Muscle layer of duodenum (tissue), 2 donors: ENCODE measurements around the gene PTOV1.

ENCODE experiments used
- H3K27ac ChIP-seq: one replicate; pipeline ENCODE4 v1.7.0; 2013; ENCODE audit warnings: mild to moderate bottlenecking, low read length
- H3K27me3 ChIP-seq: one replicate; pipeline ENCODE4 v1.7.0; 2013; ENCODE audit warnings: low read depth, mild to moderate bottlenecking, control low read depth, low read length
- H3K36me3 ChIP-seq, 2 donors: one replicate each; pipeline ENCODE4 v1.7.0; 2013; ENCODE audit warnings: low read length in 2 of 2, control low read depth in 1 of 2, mild to moderate bottlenecking in 1 of 2; ENCODE audit not compliant: insufficient read depth in 2 of 2, control insufficient read depth in 1 of 2
- H3K4me1 ChIP-seq, 2 donors: one replicate each; pipeline ENCODE4 v1.7.0; 2013; ENCODE audit warnings: low read length in 2 of 2, mild to moderate bottlenecking in 2 of 2, control low read depth in 1 of 2, moderate library complexity in 1 of 2; ENCODE audit not compliant: insufficient read depth in 2 of 2, control insufficient read depth in 1 of 2
- H3K4me3 ChIP-seq, 2 donors: one replicate each; pipeline ENCODE4 v1.7.0; 2013; ENCODE audit warnings: low read length in 2 of 2, low read depth in 1 of 2, mild to moderate bottlenecking in 1 of 2
- H3K9me3 ChIP-seq, 2 donors: one replicate each; pipeline ENCODE4 v1.7.0; 2013; ENCODE audit warnings: low read length in 2 of 2, control low read depth in 1 of 2, mild to moderate bottlenecking in 1 of 2; ENCODE audit not compliant: control insufficient read depth in 1 of 2
- donor health status: healthy.

The PTOV1 gene

DNA sequence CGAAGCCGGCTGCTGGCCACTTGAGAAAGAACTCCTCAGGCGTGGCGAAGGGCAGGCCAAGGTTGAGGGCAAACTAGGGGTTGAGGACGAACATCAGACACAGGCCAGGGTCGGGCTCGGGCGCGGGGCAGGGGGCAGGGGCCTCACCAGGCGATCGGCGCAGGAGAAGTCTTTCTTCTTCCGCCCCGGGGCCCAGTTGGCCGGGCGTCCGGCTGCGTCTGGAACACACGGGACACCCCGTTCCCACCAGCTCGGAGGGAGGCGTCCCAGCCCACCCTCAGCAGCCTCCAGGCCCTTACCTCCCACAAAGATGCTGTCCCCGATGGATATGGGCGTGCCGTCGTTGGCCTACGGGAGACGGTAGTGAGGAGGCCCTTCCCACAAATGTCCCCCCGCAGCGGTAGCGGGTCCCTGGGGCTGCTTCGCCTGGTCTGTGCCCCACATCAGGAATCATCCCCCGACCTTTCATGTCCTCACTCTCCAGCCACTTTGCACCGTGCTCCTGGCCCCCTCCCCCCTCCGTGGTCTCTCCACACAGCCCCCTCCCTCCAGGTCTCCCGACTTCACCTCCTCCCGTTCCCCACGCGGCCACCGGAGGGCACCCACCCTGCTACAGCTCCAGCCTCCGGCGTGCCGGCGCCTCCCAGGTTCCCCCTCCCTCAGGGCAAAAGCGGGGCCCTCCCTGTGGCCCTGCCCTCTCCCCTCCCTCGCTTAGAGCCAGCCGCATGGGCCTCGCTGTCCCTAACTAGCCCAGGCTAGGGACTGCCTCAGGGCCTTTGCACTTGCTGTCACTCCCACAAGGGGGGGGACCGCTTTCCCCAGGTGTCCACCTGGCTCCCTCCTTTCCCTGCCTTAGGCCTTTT is 11.7 kb downstream of the PTOV1 start:
- Histone ChIP-seq H3K36me3 (peaks cover 18 to 54% of the 10 kb centered on the region in 2 donors), H3K4me1 (peaks cover 0 to 21% of the 10 kb centered on the region in 2 donors)

DNA sequence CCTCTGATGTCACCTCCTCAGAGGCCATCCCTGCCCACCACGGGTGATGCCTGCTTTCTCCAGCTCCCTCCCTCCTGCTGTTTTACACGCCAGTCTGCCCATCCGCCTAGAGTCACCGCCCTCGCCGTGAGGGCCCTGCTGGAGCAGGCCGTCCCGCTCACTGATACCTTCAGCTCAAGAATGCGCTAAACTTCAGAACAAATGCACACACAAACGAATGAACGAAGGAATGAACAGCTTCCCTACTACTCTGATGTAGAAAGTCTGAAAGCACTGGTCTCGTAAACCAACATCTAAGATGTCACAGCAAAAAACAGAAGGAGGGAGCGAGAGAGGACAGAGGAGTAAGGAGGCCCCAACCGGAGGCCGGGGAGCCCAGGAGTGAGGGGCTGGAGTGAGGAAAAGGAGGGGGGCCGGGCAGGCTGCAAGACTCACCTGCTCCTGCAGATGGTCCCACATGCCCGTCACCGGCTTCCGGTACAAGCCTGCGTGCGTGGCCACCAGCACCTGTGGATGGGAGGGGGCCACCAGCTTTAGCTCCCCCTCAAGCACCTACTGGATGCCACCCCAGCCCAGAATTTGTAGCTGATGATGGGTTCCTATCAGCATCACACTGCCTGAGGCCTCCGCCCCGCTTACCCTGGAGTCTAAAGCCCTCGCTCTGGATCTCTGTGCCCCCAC is 12.4 kb downstream of the PTOV1 start:
- H3K36me3 ChIP-seq, result peaks cover 18 to 46% of the 10 kb centered on the region in 2 donors
- H3K27ac ChIP-seq, result no peak overlapping the region
- H3K4me1 ChIP-seq, result peaks cover 0 to 21% of the 10 kb centered on the region in 2 donors
- H3K4me3 ChIP-seq, result no peak overlapping the region
- no peaks in the 10 kb centered on the region for H3K9me3 ChIP-seq
- no peaks in the 10 kb centered on the region for H3K27me3 ChIP-seq

More for the DNA sequence above, 11.7 kb downstream of the PTOV1 start:
- no peak overlapping the region for H3K27ac ChIP-seq
- no peaks in the 10 kb centered on the region for H3K9me3 ChIP-seq
- no peak overlapping the region for H3K4me3 ChIP-seq
- H3K27me3 ChIP-seq, result no peaks in the 10 kb centered on the region

DNA sequence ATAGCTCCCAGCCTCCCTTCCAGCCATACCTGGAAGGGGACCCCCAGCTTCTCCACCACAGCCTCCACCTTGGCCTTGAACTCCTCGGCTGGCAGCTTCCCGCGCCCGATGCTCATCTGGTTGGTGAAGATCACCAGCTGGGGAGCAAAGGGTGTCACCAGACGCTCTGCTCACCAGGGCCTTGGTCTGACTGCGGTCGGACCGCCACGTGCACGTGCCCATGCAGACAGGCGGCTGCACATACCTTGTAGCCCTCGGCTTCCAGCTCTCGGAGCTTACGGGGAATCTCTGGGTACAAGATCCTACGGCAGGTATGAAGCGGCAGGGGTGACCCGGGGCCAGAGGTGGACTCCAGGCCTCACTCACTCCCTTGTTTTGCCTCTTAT is 13.0 kb downstream of the PTOV1 start:
- no peaks in the 10 kb centered on the region for H3K9me3 ChIP-seq
- H3K36me3 ChIP-seq, result peaks cover 18 to 41% of the 10 kb centered on the region in 2 donors
- H3K4me3 ChIP-seq, result no peak overlapping the region
- H3K27ac ChIP-seq, result no peak overlapping the region
- H3K27me3 ChIP-seq, result no peaks in the 10 kb centered on the region
- peaks cover 0 to 22% of the 10 kb centered on the region in 2 donors for H3K4me1 ChIP-seq

DNA sequence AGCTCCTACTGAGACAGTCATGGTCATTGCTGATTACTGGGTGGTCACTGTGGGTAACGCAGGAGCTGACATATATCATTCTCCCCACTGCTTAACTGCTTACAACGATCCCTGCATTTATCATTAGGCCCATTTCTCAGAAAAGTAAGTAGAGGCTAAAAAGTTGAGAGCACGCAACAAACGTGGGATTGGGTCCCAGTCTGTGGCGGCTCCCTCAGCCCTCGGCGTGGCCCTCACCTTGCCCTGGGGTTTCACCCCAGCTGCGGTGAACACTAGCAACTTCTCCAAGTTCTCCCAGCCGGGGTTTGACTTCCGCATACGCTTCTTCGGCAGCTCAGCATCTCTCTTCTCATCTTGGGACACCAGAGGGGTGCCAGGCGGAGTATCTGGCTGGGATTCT is 13.9 kb downstream of the PTOV1 start:
- H3K27me3 ChIP-seq, result no peaks in the 10 kb centered on the region
- no peak overlapping the region for H3K27ac ChIP-seq
- H3K4me3 ChIP-seq, result no peak overlapping the region
- no peaks in the 10 kb centered on the region for H3K9me3 ChIP-seq
- peaks cover 18 to 34% of the 10 kb centered on the region in 2 donors for H3K36me3 ChIP-seq
- H3K4me1 ChIP-seq, result peaks cover 0 to 26% of the 10 kb centered on the region in 2 donors

DNA sequence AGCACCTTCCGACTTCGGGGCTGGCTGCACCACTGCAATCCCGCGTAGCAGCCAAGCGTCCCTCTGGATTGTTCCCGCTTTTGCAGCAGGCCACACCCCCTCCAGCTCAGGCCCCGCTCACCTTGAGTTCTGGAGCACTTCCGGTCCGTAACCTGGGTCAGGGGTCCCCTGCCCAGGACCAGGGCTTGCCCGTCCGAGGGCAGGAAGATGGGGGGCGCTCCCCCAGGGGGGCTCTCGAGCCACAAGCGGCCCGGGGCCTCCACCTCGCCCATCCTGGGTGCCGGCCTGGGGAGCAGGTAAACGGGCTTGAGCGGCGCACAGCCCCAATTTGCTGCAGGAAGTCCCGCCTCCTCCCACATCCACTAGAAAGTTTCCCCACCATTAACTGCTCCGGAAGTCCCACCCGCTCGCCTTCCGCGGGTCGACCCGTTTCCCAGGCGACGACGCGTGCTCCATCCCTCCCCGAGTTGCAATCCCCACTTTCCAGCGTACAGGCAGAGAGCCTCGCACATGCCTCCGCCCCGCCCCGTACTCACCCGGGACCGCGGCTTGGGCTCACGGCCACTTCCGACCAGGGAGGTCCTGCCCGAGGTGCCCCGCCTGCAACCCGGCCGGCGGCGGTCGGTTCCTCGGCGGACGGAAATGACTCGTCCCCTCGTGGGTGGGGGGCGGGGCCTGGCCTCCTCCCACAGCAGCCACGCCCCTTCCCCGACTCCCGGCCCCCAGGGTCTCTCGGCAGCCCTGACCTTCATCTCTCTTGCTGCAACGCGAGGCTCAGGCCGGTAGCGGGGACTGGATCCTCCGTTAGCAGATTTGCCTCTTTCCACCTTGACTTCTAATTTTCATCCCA is 16.2 kb downstream of the PTOV1 start, which contains the start of gene PNKP:
Gene PNKP (minus strand): TSS at position 644 of the 850 bp plus-strand sequence. CDS start 372 bp downstream, at position 272.
- Histone ChIP-seq H3K9me3 (no peaks in the 10 kb centered on the region), H3K27ac (peak within 1 kb of the TSS; percentile 91), H3K27me3 (no peaks in the 10 kb centered on the region), H3K4me1 (peaks cover 6 to 37% of the 10 kb centered on the region in 2 donors), H3K36me3 (peaks cover 13% of the 10 kb centered on the region in 2 donors), H3K4me3 (peak within 1 kb of the TSS; percentile 76 to 82)

DNA sequence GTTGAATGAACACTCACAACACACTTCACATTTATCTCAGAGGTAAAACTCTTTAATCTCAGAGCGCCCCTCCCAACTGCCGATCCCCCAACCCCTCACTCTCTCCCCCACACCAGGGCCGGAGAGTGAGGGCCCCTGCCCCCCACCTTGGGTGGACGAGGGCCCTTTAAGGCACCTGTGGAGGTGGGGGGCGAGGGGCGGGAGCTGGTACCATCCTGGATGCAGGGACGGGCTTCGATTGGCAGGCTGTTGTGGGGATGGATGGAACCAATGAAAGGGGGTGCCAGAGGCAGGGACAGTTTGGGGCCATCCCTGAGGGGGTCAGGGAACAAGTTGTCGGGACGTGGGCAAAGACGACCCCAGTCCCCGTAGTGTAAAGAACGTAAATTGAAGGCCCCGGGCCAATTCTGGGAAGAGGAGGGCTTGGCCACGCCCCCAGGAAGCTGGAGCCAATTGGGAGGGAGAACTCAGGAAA is 18.1 kb downstream of the PTOV1 start:
- Histone ChIP-seq H3K36me3 (peaks cover 3 to 11% of the 10 kb centered on the region in 2 donors), H3K4me3 (peak overlapping the region; percentile 55 to 64), H3K4me1 (peaks cover 6 to 37% of the 10 kb centered on the region in 2 donors), H3K27ac (peak overlapping the region; percentile 77), H3K27me3 (no peaks in the 10 kb centered on the region), H3K9me3 (no peaks in the 10 kb centered on the region)

DNA sequence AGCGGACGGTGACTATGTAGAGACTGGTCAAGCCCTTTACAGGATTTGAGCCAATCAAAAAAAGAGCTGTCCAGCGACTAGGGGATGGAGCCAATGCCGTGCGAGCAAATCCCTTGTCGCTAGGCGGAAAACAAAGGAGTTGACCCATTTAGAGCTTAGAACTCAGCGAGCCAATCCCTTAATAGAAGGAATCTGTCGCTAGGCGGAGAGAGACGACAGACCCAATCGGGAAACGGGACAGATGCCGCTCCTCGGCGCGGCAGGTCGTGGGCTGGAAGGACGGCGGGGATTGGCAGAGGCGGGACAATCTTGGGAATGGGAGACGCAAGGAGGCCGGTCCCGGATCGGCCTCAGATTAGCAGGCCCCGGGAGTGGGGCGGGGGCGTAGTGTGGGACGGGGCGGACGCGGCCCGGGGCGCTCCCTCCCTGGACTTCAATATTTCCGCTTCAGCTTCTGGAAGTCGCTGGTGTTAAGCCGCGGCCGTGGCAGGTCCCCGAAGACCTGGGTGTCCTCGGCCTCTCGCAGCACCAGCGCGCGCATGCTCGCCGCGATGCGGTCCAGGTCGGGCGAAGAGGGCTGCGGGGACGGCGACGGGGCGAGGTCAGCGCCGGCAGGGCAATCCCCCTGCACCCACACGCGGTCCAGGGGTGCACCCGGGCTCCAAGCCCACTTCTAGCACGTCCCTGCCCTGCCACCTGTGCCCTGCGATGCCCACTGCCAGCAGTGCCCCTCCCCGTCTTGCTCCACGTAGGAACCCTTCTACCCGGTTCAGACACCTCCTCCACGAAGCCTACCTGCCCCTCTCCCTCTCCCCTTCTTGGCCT is 18.7 kb downstream of the PTOV1 start:
- Histone ChIP-seq H3K27me3 (no peaks in the 10 kb centered on the region), H3K4me3 (peak overlapping the region; percentile 55 to 64), H3K4me1 (peaks cover 6 to 41% of the 10 kb centered on the region in 2 donors), H3K36me3 (peaks cover 0 to 9% of the 10 kb centered on the region in 2 donors), H3K27ac (peak overlapping the region; percentile 75), H3K9me3 (no peaks in the 10 kb centered on the region)

DNA sequence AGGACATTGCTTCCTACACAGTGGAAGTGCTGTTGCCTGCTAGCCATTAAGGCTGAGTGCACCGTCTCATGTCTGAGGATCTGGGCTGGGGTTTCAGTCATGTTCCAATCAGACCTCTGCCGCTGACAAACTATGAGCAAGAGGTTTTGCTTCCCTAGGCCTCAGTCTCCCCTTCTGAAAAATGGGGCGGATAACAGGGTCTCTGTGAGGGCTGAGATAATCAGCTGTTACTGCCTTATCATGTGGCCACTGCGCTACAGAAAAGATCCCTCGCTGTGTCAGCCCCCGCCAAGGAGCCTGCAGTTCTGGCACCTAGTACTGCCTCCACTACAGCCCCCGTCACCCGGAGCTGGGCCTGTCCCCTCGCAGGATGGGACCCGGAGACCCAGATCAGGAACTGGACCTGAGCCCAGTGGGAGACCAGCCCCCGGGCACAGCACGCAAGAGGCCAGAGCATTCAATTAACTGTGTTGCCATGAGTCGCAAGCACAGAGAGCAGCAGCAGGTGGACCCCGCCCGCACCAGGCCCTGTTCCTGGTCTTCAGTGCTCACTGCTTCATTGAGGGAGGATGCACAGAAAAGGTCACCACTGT is 19.4 kb downstream of the PTOV1 start:
- Histone ChIP-seq H3K27ac (peak overlapping the region; percentile 75), H3K4me3 (peak overlapping the region; percentile 54 to 64), H3K36me3 (peaks cover 0 to 5% of the 10 kb centered on the region in 2 donors), H3K27me3 (no peaks in the 10 kb centered on the region), H3K9me3 (no peaks in the 10 kb centered on the region), H3K4me1 (peaks cover 6 to 41% of the 10 kb centered on the region in 2 donors)

DNA sequence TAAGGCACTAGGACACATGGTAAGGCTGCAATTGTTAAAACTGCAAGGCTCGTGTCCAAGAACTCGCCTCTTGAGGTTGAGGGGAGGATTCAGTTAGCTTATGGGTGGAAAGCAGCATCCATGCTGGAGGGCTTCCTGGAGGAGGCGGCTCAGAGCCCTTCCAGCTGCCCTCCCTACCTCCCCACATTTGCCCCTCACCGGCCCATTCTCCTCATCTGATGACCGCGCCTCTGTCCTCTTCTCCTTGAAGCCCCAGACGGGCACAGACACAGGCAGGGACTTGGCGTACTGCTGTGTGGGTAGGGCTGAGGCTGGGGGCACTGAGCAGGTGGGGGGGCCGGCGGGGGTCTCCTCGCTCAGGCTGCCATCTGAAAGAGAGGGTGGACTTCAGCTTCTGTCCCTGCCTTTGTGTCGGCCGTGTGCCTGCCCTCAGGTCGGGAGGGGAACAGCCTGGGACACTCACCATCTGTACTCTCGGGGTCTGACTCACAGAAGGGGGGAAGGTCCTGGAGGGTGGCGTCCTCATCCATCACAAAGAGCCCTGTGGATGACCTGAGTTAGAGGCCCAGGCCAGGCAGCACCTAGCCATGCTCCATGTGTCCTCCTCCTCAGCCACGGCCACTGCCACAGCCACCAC is 20.5 kb downstream of the PTOV1 start:
- Histone ChIP-seq H3K4me1 (peaks cover 11 to 36% of the 10 kb centered on the region in 2 donors), H3K27me3 (no peaks in the 10 kb centered on the region), H3K36me3 (peaks cover 3 to 5% of the 10 kb centered on the region in 2 donors), H3K4me3 (no peak overlapping the region), H3K9me3 (no peaks in the 10 kb centered on the region), H3K27ac (no peak overlapping the region)
